ENCODE data around the gene DCTPP1. TPM values are rescaled to one million over a fixed set of nuclear protein-coding genes. Genes with fewer than 3 reads are reported as not detected.
"Not testable (repeated sequence)": the region's sequence is repeated elsewhere in the genome, so short reads cannot be mapped to it uniquely, and the experiment has no call there.

The DCTPP1 gene
- total RNA-seq, 1 experiment from 2014 or later: 109 TPM

GRCh38 chr16:30397776-30398660 lies 31.8 kb downstream of the DCTPP1 start:
- H3K9me3 ChIP-seq (ENCODE audit: insufficient read depth, low read depth): no peaks in the 10 kb centered on the region
- H2AFZ ChIP-seq: no peak overlapping the region
- H3K9me2 ChIP-seq (ENCODE audit: insufficient read depth): no peaks in the 10 kb centered on the region
- no peak overlapping the region for H3K4me2 ChIP-seq
- H3K27ac ChIP-seq: no peak overlapping the region
- no peaks in the 10 kb centered on the region for H4K20me1 ChIP-seq (ENCODE audit: insufficient read depth)
- no peak overlapping the region for H3K4me3 ChIP-seq
- peaks cover 60% of the 10 kb centered on the region for H3F3A ChIP-seq (ENCODE audit: insufficient read depth, low read depth)
- no TSS peak for BruUV-seq (replicated peaks)
- ChIA-PET POLR2A (ENCODE audit: unreplicated experiment) (no interaction called here), CTCF (no interaction called here)
- intact Hi-C loops (cut with micrococcal nuclease; ENCODE audit: unreplicated experiment): no loop called here
- H3K4me1 ChIP-seq (replicated peaks; ENCODE audit: insufficient read depth): peaks cover 19% of the 10 kb centered on the region
- H3K79me2 ChIP-seq (ENCODE audit: low read depth): peaks cover 26% of the 10 kb centered on the region
- H3K36me3 ChIP-seq (ENCODE audit: low read depth): no peaks in the 10 kb centered on the region
- H3K27me3 ChIP-seq (ENCODE audit: insufficient read depth, low read depth): no peaks in the 10 kb centered on the region
- no peak for DNase-seq
- TF ChIP-seq, protein P1, sequence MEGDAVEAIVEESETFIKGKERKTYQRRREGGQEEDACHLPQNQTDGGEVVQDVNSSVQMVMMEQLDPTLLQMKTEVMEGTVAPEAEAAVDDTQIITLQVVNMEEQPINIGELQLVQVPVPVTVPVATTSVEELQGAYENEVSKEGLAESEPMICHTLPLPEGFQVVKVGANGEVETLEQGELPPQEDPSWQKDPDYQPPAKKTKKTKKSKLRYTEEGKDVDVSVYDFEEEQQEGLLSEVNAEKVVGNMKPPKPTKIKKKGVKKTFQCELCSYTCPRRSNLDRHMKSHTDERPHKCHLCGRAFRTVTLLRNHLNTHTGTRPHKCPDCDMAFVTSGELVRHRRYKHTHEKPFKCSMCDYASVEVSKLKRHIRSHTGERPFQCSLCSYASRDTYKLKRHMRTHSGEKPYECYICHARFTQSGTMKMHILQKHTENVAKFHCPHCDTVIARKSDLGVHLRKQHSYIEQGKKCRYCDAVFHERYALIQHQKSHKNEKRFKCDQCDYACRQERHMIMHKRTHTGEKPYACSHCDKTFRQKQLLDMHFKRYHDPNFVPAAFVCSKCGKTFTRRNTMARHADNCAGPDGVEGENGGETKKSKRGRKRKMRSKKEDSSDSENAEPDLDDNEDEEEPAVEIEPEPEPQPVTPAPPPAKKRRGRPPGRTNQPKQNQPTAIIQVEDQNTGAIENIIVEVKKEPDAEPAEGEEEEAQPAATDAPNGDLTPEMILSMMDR (conservative IDR thresholded peaks at IDR 0.05): no peak
- TF ChIP-seq EZH2 (IDR thresholded peaks at IDR 0.05; ENCODE audit: low read depth): no peak

GRCh38 chr16:30397056-30397455 lies 32.8 kb downstream of the DCTPP1 start:
- H3F3A ChIP-seq (ENCODE audit: insufficient read depth, low read depth): peaks cover 58% of the 10 kb centered on the region
- no peak overlapping the region for H2AFZ ChIP-seq
- TF ChIP-seq, protein P1 (conservative IDR thresholded peaks at IDR 0.05): no peak
- TF ChIP-seq EZH2 (IDR thresholded peaks at IDR 0.05; ENCODE audit: low read depth): no peak
- intact Hi-C loops (cut with micrococcal nuclease; ENCODE audit: unreplicated experiment): no loop called here
- H3K4me3 ChIP-seq: peak overlapping the region; percentile 98; the same call in 1 of the 2 replicates
- H4K20me1 ChIP-seq (ENCODE audit: insufficient read depth): no peaks in the 10 kb centered on the region
- no peaks in the 10 kb centered on the region for H3K36me3 ChIP-seq (ENCODE audit: low read depth)
- BruUV-seq (replicated peaks): no TSS peak
- no peak for DNase-seq
- H3K79me2 ChIP-seq (ENCODE audit: low read depth): peaks cover 26% of the 10 kb centered on the region
- peak overlapping the region; percentile 98 for H3K4me2 ChIP-seq
- H3K9me2 ChIP-seq (ENCODE audit: insufficient read depth): no peaks in the 10 kb centered on the region
- H3K4me1 ChIP-seq (replicated peaks; ENCODE audit: insufficient read depth): peaks cover 19% of the 10 kb centered on the region
- no peaks in the 10 kb centered on the region for H3K27me3 ChIP-seq (ENCODE audit: insufficient read depth, low read depth)
- ChIA-PET POLR2A (ENCODE audit: unreplicated experiment) (no interaction called here), CTCF (no interaction called here)
- H3K27ac ChIP-seq: 0 out of 2 replicates have a peak overlapping the region, but pooled peaks have one; percentile 68
- no peaks in the 10 kb centered on the region for H3K9me3 ChIP-seq (ENCODE audit: insufficient read depth, low read depth)

DNA sequence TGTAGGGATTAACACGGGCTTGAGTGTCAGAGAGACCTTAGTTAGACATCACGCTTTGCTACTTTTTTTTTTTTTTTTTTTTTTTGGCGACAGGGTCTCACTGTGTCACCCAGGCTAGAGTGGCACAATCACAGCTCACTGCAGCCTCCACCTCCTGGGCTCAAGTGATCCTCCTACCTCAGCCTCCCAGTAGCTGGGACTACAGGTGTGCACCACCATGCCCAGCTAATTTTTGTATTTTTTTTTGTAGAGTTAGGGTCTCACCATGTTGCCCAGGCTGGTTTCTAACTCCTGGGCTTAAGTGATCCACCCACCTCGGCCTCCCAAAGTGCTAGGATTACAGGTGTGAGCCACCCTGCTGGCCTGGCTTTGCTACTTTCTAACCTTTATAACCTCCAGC lies 33.2 kb downstream of the DCTPP1 start:
- H3K27ac ChIP-seq: peak overlapping the region; percentile 68

More for the DNA sequence above, 33.2 kb downstream of the DCTPP1 start:
- BruUV-seq (replicated peaks): TSS peak; percentile 26
- H2AFZ ChIP-seq; H3K36me3 ChIP-seq (ENCODE audit: low read depth); H3K9me3 ChIP-seq (ENCODE audit: insufficient read depth, low read depth); DNase-seq; intact Hi-C loops (cut with micrococcal nuclease; ENCODE audit: unreplicated experiment); H3K9me2 ChIP-seq (ENCODE audit: insufficient read depth); H3K27me3 ChIP-seq (ENCODE audit: insufficient read depth, low read depth); H4K20me1 ChIP-seq (ENCODE audit: insufficient read depth): not testable (repeated sequence)
- peaks cover 26% of the 10 kb centered on the region for H3K79me2 ChIP-seq (ENCODE audit: low read depth)
- POLR2A ChIA-PET (ENCODE audit: unreplicated experiment): interaction anchor here (0.7 kb wide), 1 partner anchor 717 kb away, joined by 8 read pairs; no protein-coding TSS in a partner anchor
- peak overlapping the region; percentile 98 for H3K4me3 ChIP-seq
- H3F3A ChIP-seq (ENCODE audit: insufficient read depth, low read depth): peaks cover 54% of the 10 kb centered on the region
- H3K4me2 ChIP-seq: peak overlapping the region; percentile 98
- CTCF ChIA-PET: interaction anchor here (0.9 kb wide), 1 partner anchor 33 kb away, joined by 3 read pairs; the partner anchor contains the start of gene DCTPP1
- H3K4me1 ChIP-seq (replicated peaks; ENCODE audit: insufficient read depth): peaks cover 19% of the 10 kb centered on the region

Measured in PC-9 (cell line).